Measurements from ENCODE around the gene PRSS2.

Gene PRSS2

GRCh38 chr7:142803901-142804300, 33.1 kb downstream of the PRSS2 start:
- TF ChIP-seq CTCF (IDR thresholded peaks at IDR 0.05; ENCODE audit: low read depth, low read length, poor library complexity, severe bottlenecking): no peak
- TF ChIP-seq EZH2phosphoT487 (IDR thresholded peaks at IDR 0.05; ENCODE audit: borderline replicate concordance, low read length): no peak
- Histone ChIP-seq H3K4me1 (ENCODE audit: control insufficient read depth, low read length) (peaks cover 77% of the 10 kb centered on the region), H4K20me1 (ENCODE audit: control insufficient read depth, insufficient read depth, low read depth, low read length) (no peaks in the 10 kb centered on the region), H3K4me3 (ENCODE audit: low read length) (no peak overlapping the region), H3K79me2 (ENCODE audit: control insufficient read depth, low read length) (peaks cover 18% of the 10 kb centered on the region), H3K27ac (ENCODE audit: low read depth, low read length) (peak overlapping the region; percentile 97), H3F3A (ENCODE audit: control insufficient read depth, insufficient read depth) (peaks cover 46% of the 10 kb centered on the region), H3K9me3 (ENCODE audit: control insufficient read depth, insufficient read depth, low read length) (no peaks in the 10 kb centered on the region), H3K9me2 (replicated peaks; ENCODE audit: control insufficient read depth, low read length) (no peaks in the 10 kb centered on the region), H3K4me2 (ENCODE audit: low read length) (0 out of 2 replicates have a peak overlapping the region, but pooled peaks have one; percentile 94), H3K36me3 (ENCODE audit: control insufficient read depth, low read length) (peaks cover 73% of the 10 kb centered on the region), H3K27me3 (ENCODE audit: control insufficient read depth, low read length) (no peaks in the 10 kb centered on the region)

GRCh38 chr7:142804728-142805207, 34.0 kb downstream of the PRSS2 start:
- Histone ChIP-seq H3K27ac (ENCODE audit: low read depth, low read length) (peak overlapping the region; percentile 97), H3K36me3 (ENCODE audit: control insufficient read depth, low read length) (peaks cover 66% of the 10 kb centered on the region), H3K27me3 (ENCODE audit: control insufficient read depth, low read length) (no peaks in the 10 kb centered on the region), H3K4me2 (ENCODE audit: low read length) (peak overlapping the region; percentile 94), H3F3A (ENCODE audit: control insufficient read depth, insufficient read depth) (peaks cover 46% of the 10 kb centered on the region), H4K20me1 (ENCODE audit: control insufficient read depth, insufficient read depth, low read depth, low read length) (no peaks in the 10 kb centered on the region), H3K79me2 (ENCODE audit: control insufficient read depth, low read length) (peaks cover 10% of the 10 kb centered on the region), H3K9me3 (ENCODE audit: control insufficient read depth, insufficient read depth, low read length) (no peaks in the 10 kb centered on the region), H3K4me1 (ENCODE audit: control insufficient read depth, low read length) (peaks cover 76% of the 10 kb centered on the region), H3K9me2 (replicated peaks; ENCODE audit: control insufficient read depth, low read length) (no peaks in the 10 kb centered on the region), H3K4me3 (ENCODE audit: low read length) (peak overlapping the region; percentile 59)
- no peak for TF ChIP-seq EZH2phosphoT487 (IDR thresholded peaks at IDR 0.05; ENCODE audit: borderline replicate concordance, low read length)
- TF ChIP-seq CTCF (IDR thresholded peaks at IDR 0.05; ENCODE audit: low read depth, low read length, poor library complexity, severe bottlenecking): no peak

GRCh38 chr7:142805350-142806021, 34.7 kb downstream of the PRSS2 start:
- Histone ChIP-seq H3F3A (ENCODE audit: control insufficient read depth, insufficient read depth) (peaks cover 46% of the 10 kb centered on the region), H3K79me2 (ENCODE audit: control insufficient read depth, low read length) (peaks cover 2% of the 10 kb centered on the region)

More at GRCh38 chr7:142805350-142806021, 34.7 kb downstream of the PRSS2 start:
- Histone ChIP-seq H3K4me1 (ENCODE audit: control insufficient read depth, low read length) (peaks cover 76% of the 10 kb centered on the region), H4K20me1 (ENCODE audit: control insufficient read depth, insufficient read depth, low read depth, low read length) (no peaks in the 10 kb centered on the region), H3K27me3 (ENCODE audit: control insufficient read depth, low read length) (no peaks in the 10 kb centered on the region), H3K4me3 (ENCODE audit: low read length) (peak overlapping the region; percentile 59), H3K9me3 (ENCODE audit: control insufficient read depth, insufficient read depth, low read length) (no peaks in the 10 kb centered on the region), H3K9me2 (replicated peaks; ENCODE audit: control insufficient read depth, low read length) (no peaks in the 10 kb centered on the region), H3K36me3 (ENCODE audit: control insufficient read depth, low read length) (peaks cover 60% of the 10 kb centered on the region), H3K27ac (ENCODE audit: low read depth, low read length) (peak overlapping the region; percentile 97), H3K4me2 (ENCODE audit: low read length) (peak overlapping the region; percentile 94)
- TF ChIP-seq EZH2phosphoT487 (IDR thresholded peaks at IDR 0.05; ENCODE audit: borderline replicate concordance, low read length) (no peak), CTCF (IDR thresholded peaks at IDR 0.05; ENCODE audit: low read depth, low read length, poor library complexity, severe bottlenecking) (no peak)
